ENCODE measurements around the gene MAP1LC3A. TPM values are rescaled to one million over a fixed set of nuclear protein-coding genes. Genes with fewer than 3 reads are reported as not detected.

Gene MAP1LC3A
- total RNA-seq, 4 donors from 2014 or later = 22.0 to 71.6 (median 63.5) TPM

GRCh38 chr20:34515484-34516246 is 42.9 kb upstream of the MAP1LC3A start:
- TF ChIP-seq CTCF (IDR thresholded peaks at IDR 0.05; ENCODE audit: low read depth) = no peak

- no peak for TF ChIP-seq CTCF (IDR thresholded peaks at IDR 0.05; ENCODE audit: low read depth)
These were observed 42.0 kb upstream of the MAP1LC3A start, which contains the start of gene DYNLRB1 for GRCh38 chr20:34516247-34517113. Gene DYNLRB1, plus strand, starts transcription at chr20:34516422. Its CDS starts 37 bp downstream, at chr20:34516459.

DNA sequence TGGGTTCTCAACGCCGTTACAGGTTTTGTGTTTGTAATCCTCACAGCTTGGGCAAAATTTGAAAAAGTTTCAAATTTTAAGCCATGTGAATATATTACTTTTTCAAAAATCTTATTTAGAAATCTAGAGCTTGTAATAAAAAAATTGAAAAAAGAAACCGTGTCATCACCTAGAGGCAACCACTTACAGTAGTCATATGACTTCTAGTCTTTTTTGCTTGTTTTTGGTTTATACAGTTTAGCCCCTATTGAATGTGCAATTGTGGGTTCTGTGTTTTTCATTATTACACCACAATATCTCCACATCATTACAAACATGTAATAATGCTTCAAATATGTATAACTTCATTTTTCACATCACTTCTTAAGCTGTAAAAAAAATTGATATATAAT is 41.4 kb upstream of the MAP1LC3A start:
- no peak for TF ChIP-seq CTCF (IDR thresholded peaks at IDR 0.05; ENCODE audit: low read depth)

DNA sequence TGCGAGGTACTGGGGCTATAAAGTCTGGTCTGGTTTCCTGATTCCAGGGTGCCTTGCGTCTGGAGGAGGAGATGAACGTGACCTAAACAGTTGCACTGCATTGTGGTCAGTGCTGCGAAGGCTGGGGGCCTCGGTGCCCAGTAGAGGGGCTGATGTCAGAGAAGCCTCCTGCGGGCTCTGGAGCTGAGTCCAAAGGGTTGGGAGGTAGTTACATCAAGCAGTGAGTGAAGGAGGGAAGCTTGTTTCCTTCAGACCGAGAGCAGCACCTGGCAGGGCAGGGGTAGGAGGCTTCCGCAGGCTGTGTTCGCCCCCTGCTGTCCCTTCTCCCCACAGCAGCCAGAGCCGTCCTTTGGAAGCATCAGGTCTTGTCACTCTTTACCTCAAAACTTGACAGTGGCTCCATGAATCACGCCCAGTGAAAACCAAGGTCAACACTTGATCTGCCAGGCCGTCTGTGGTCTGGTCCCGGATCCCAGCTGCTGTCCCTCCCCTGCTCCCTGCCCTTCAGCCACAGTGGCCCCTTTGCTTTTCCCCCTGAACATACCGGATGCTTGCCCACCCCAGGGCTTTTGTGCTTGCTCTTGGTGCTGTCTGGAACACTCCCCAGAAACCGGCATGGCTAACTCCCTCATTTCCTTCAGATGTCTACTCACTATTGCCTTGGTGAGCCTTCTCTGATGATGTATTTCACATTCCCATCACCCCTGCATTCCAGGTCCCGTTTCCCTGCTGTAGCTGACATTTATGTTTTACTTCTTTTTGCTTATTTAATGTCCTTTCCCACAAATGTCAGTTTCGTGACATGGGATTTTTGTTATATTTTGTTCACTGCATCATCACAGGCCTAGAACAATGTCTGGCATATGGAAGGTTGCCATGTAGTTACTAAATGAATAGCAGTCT is 35.3 kb upstream of the MAP1LC3A start:
- no peak for TF ChIP-seq CTCF (IDR thresholded peaks at IDR 0.05; ENCODE audit: low read depth)

DNA sequence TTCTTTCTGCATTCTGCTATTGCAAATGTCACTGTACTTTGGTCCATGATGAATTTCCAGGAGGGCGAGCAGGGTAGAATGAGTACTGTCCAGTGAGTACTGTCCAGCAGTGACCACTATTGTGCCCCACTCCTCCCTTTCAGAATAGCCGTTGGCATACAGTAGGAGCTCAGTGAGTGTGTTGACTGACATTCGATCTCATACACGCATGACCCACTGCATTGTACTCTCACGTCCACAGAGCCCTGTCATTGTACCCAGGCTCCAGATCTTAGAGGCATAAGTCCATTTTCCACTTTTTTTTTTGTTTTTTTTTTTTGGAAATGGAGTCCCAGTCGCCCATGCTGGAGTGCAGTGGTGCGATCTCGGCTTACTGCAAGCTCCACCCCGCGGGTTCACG is 34.1 kb upstream of the MAP1LC3A start:
- TF ChIP-seq CTCF (IDR thresholded peaks at IDR 0.05; ENCODE audit: low read depth) = no peak

- TF ChIP-seq CTCF (IDR thresholded peaks at IDR 0.05; ENCODE audit: low read depth) = no peak
These were observed 33.2 kb upstream of the MAP1LC3A start for GRCh38 chr20:34525342-34525708.

Measured in subcutaneous adipose tissue (tissue), 4 donors.